GM12878 (cell line): ENCODE data around the gene UBR2. TPM values are rescaled to one million over a fixed set of nuclear protein-coding genes. Genes with fewer than 3 reads are reported as not detected.

ENCODE experiments used
- ATAC-seq: fragments of 200-7000 bp; cut with Tn5 transposase; 3 replicates; pipeline ENCODE4 v1.9.1; 2020; ENCODE audit warnings: mild to moderate bottlenecking, moderate library complexity
- BruUV-seq: library from RNA; stranded (reverse); fragments of 400-500 nt; replicated peaks from 2 replicates; lab custom pipeline; 2021; lab: Mats Ljungman, UMichigan
- CTCF ChIA-PET: fragments of 300-600 bp; sonication (Branson Sonifier 250); formaldehyde crosslinking; extraction: SDS; loops from one replicate; lab custom pipeline; 2021; ENCODE audit warnings: inconsistent platforms; lab: Yijun Ruan, JAX
- POLR2A ChIA-PET: fragments of 350-600 bp; formaldehyde crosslinking; extraction: SDS; loops from one replicate; lab custom pipeline; 2021; ENCODE audit warnings: inconsistent platforms; lab: Charles Lee
- RAD21 ChIA-PET: fragments of 300-600 bp; sonication (Branson Sonifier 250); formaldehyde crosslinking; loops from one replicate; lab custom pipeline; 2023; ENCODE audit warnings: antibody characterized with exemption; ENCODE audit not compliant: unreplicated experiment; lab: Charles Lee
- SMC1A ChIA-PET: fragments of 300-600 bp; sonication (Branson Sonifier 250); formaldehyde crosslinking; loops from one replicate; lab custom pipeline; 2023; ENCODE audit not compliant: unreplicated experiment, uncharacterized antibody; lab: Charles Lee
- DNase-seq: peaks from one replicate; pipeline ENCODE4 v3.0.0-alpha.2; 2011; ENCODE audit warnings: low read depth, low spot score
- FAIRE-seq: peaks from 3 replicates; lab custom pipeline; 2011; peaks lifted over from hg19 to GRCh38; lab: Jason Lieb, UNC
- H2AFZ ChIP-seq: 2 replicates; pipeline ENCODE4 v1.6.0; 2011; ENCODE audit warnings: low read depth, low read length, control low read depth; ENCODE audit not compliant: control insufficient read depth
- H3K27ac ChIP-seq: 2 replicates; pipeline ENCODE4 v1.5.1; 2011; ENCODE audit warnings: control low read depth; ENCODE audit not compliant: control insufficient read depth, insufficient read depth
- H3K27me3 ChIP-seq, 2 experiments: replicated peaks in 1 of 2; 2 replicates each; pipeline versions ENCODE4 v1.6.0 to v1.6.1; 2011; ENCODE audit warnings: low read length in 1 of 2; ENCODE audit not compliant: control insufficient read depth in 2 of 2, insufficient read depth in 2 of 2
- H3K36me3 ChIP-seq, 2 experiments: 2 replicates each; pipeline ENCODE4 v1.5.1; 2011; ENCODE audit warnings: low read length in 1 of 2; ENCODE audit not compliant: control insufficient read depth in 2 of 2, insufficient read depth in 2 of 2
- H3K4me1 ChIP-seq: 2 replicates; pipeline ENCODE4 v1.6.1; 2011; ENCODE audit warnings: mild to moderate bottlenecking, low read length, moderate library complexity, mixed read lengths; ENCODE audit not compliant: control insufficient read depth, insufficient read depth
- H3K4me2 ChIP-seq: 2 replicates; pipeline ENCODE4 v1.6.0; 2011; ENCODE audit warnings: control low read depth; ENCODE audit not compliant: control insufficient read depth, insufficient read depth
- H3K4me3 ChIP-seq: fragments of 200-600 bp; sonication (generic); 2 replicates; pipeline ENCODE4 v1.5.1; 2016
- H3K79me2 ChIP-seq: 2 replicates; pipeline ENCODE4 v1.6.0; 2011; ENCODE audit warnings: low read length; ENCODE audit not compliant: control insufficient read depth, insufficient read depth
- H3K9ac ChIP-seq: 2 replicates; pipeline ENCODE4 v1.8.0; 2011; ENCODE audit warnings: low read length, control low read depth, mixed read lengths; ENCODE audit not compliant: control insufficient read depth, insufficient read depth
- H3K9me3 ChIP-seq: replicated peaks from 3 replicates; pipeline ENCODE4 v1.5.1; 2011; ENCODE audit warnings: mild to moderate bottlenecking, low read length; ENCODE audit not compliant: control insufficient read depth, insufficient read depth
- H4K20me1 ChIP-seq: 2 replicates; pipeline ENCODE4 v1.6.0; 2011; ENCODE audit not compliant: control insufficient read depth, insufficient read depth
- BCL3 ChIP-seq: IDR thresholded peaks from 2 replicates; pipeline ENCODE4 v1.6.1; 2011; ENCODE audit warnings: borderline replicate concordance, low read depth, mild to moderate bottlenecking, moderate library complexity, low read length; ENCODE audit not compliant: insufficient read depth, poor library complexity, severe bottlenecking
- BMI1 ChIP-seq: fragments of 450-650 bp; IDR thresholded peaks from 2 replicates; pipeline ENCODE4 v1.6.1; 2016; ENCODE audit warnings: mild to moderate bottlenecking, moderate library complexity, borderline replicate concordance
- CBX5 ChIP-seq: sonication (generic); IDR thresholded peaks from 2 replicates; pipeline ENCODE4 v1.6.1; 2016; ENCODE audit warnings: low read depth, moderate library complexity, mild to moderate bottlenecking, inconsistent platforms
- CHD4 ChIP-seq: fragments of 200-600 bp; sonication (generic); IDR thresholded peaks from 2 replicates; pipeline ENCODE4 v1.6.1; 2016; ENCODE audit warnings: mild to moderate bottlenecking
- EP300 ChIP-seq, 2 experiments: fragments of 150-350 bp in 1 of 2; IDR thresholded peaks; 2 replicates each; pipeline ENCODE4 v1.6.1; 2011 to 2012; ENCODE audit warnings: low read depth in 2 of 2, low read length in 2 of 2, borderline replicate concordance in 1 of 2, improper control_type of control experiment in 1 of 2, inconsistent platforms in 1 of 2; ENCODE audit not compliant: control insufficient read depth in 1 of 2
- HDAC2 ChIP-seq: fragments of 200-600 bp; sonication (generic); IDR thresholded peaks from 2 replicates; pipeline ENCODE4 v1.6.1; 2017
- IRF3 ChIP-seq: fragments of 450-650 bp; IDR thresholded peaks from 2 replicates; pipeline ENCODE4 v1.6.1; 2014; ENCODE audit warnings: mild to moderate bottlenecking
- JUND ChIP-seq: IDR thresholded peaks from 2 replicates; pipeline ENCODE4 v1.6.1; 2012; ENCODE audit warnings: low read depth, mild to moderate bottlenecking, low read length, improper control_type of control experiment, moderate library complexity
- KDM1A ChIP-seq: fragments of 200-600 bp; sonication (generic); IDR thresholded peaks from 2 replicates; pipeline ENCODE4 v1.6.1; 2016; ENCODE audit warnings: borderline replicate concordance
- MYC ChIP-seq: IDR thresholded peaks from 2 replicates; pipeline ENCODE4 v1.6.1; 2011; ENCODE audit warnings: mild to moderate bottlenecking, low read length, moderate library complexity, inconsistent platforms; ENCODE audit not compliant: insufficient read depth, insufficient replicate concordance, insufficient read length, severe bottlenecking
- PKNOX1 ChIP-seq: fragments of 450-650 bp; IDR thresholded peaks from 2 replicates; pipeline ENCODE4 v1.6.1; 2016; ENCODE audit warnings: mild to moderate bottlenecking
- POLR2AphosphoS5 ChIP-seq: IDR thresholded peaks from 2 replicates; pipeline ENCODE4 v1.6.1; 2011; ENCODE audit warnings: mild to moderate bottlenecking, low read length, inconsistent platforms
- RFX5 ChIP-seq: IDR thresholded peaks from 2 replicates; pipeline ENCODE4 v1.6.1; 2011; ENCODE audit warnings: low read depth, low read length, improper control_type of control experiment
- SKIL ChIP-seq: fragments of 450-650 bp; IDR thresholded peaks from 2 replicates; pipeline ENCODE4 v1.6.1; 2017; ENCODE audit warnings: mild to moderate bottlenecking, low read depth, inconsistent platforms; ENCODE audit not compliant: poor library complexity, severe bottlenecking
- SMC3 ChIP-seq: IDR thresholded peaks from 2 replicates; pipeline ENCODE4 v1.6.1; 2011; ENCODE audit warnings: low read length, improper control_type of control experiment, borderline replicate concordance
- STAT1 ChIP-seq: fragments of 450-650 bp; conservative IDR thresholded peaks from 2 replicates; pipeline ENCODE4 v1.6.1; 2014; ENCODE audit warnings: antibody characterized with exemption, mild to moderate bottlenecking
- TARDBP ChIP-seq: IDR thresholded peaks from 2 replicates; pipeline ENCODE4 v1.6.1; 2016; ENCODE audit warnings: borderline replicate concordance
- ZSCAN29 ChIP-seq: fragments of 450-650 bp; IDR thresholded peaks from 2 replicates; pipeline ENCODE4 v1.6.1; 2017; ENCODE audit warnings: mild to moderate bottlenecking, moderate library complexity
- WGBS: methylation state at CpG from one replicate; pipeline ENCODE4 v1.1.6; 2016; ENCODE audit warnings: low lambda C conversion rate; ENCODE audit not compliant: insufficient replicate concordance, insufficient coverage; ENCODE audit errors: missing lambda C conversion rate; 5-methylcytosine and 5-hydroxymethylcytosine counted together
- in situ Hi-C: fragments of 300-500 bp; cut with MboI; formaldehyde crosslinking; loops from 9 replicates; pipeline ENCODE4 v1.14.3; 2018; ENCODE audit warnings: mixed read lengths
- intact Hi-C: fragments of 100-400 bp; cut with micrococcal nuclease; formaldehyde crosslinking; loops from one replicate; pipeline ENCODE4 v1.14.2; 2022; ENCODE audit not compliant: unreplicated experiment
- polyA plus RNA-seq, 11 experiments: library from polyadenylated mRNA; depleted of rRNA in 4 of 11; unstranded in 6 of 11; stranded (reverse) in 5 of 11; fragments of >200 nt; fragmentation: Nextera tagmentation in 4 of 11; fragmentation: Illumina TruSeq in 1 of 11; extraction: Ambion mirVana in 4 of 11; extraction: Trizol in 1 of 11; gene quantifications; 1 replicate in 1 of 11; 2 replicates in 10 of 11; pipeline versions ENCODE4 v1.2.1 to v1.2.3, GENCODE V29; 2011 to 2016; ENCODE audit warnings: inconsistent platforms in 2 of 11, missing spikeins in 2 of 11, low read depth in 1 of 11
- total RNA-seq, 4 experiments: library from RNA; depleted of rRNA in 3 of 4; stranded (reverse); fragments of >200 nt in 3 of 4; fragmentation: Illumina TruSeq in 1 of 4; extraction: Trizol in 1 of 4; gene quantifications; 2 replicates each; pipeline versions ENCODE4 v1.2.1 to v1.2.3, GENCODE V29; 2013 to 2021

UBR2 gene
- total and polyA plus RNA-seq, 10 of the 15 experiments (the other 5 are each of a cell fraction or from before 2014, with no cell fraction given) = 2.3 to 18.4 (median 9.6) TPM

GRCh38 chr6:42664718-42665117, 100.9 kb downstream of the UBR2 start:
- Histone ChIP-seq H3K4me2 (no peak overlapping the region), H3K79me2 (no peaks in the 10 kb centered on the region), H2AFZ (no peak overlapping the region), H3K4me3 (no peak overlapping the region), H3K27me3 (no peaks in the 10 kb centered on the region), H3K4me1 (no peaks in the 10 kb centered on the region), H3K27ac (no peak overlapping the region), H3K9ac (no peak overlapping the region), H4K20me1 (no peaks in the 10 kb centered on the region), H3K9me3 (no peaks in the 10 kb centered on the region), H3K36me3 (peaks cover 2 to 22% of the 10 kb centered on the region in 2 experiments)
- DNase-seq (no peak), FAIRE-seq (peak; percentile 13), ATAC-seq (no peak)
- in situ Hi-C loops (loop anchor here (5.0 kb wide), 1 partner anchor 213 kb away; the partner anchor contains the start of gene RPL7L1), intact Hi-C loops (no loop called here)
- TF ChIP-seq MYC (no peak), STAT1 (no peak), TARDBP (no peak), SKIL (no peak), BCL3 (no peak), KDM1A (no peak), ZSCAN29 (no peak), BMI1 (no peak), JUND (no peak), HDAC2 (no peak), POLR2AphosphoS5 (no peak), EP300 (IDR thresholded peaks at IDR 0.05; ENCODE audit: borderline replicate concordance in 1 of 2, control insufficient read depth in 1 of 2, low read depth in 2 of 2, low read length in 2 of 2) (no peak), SMC3 (no peak), CHD4 (no peak), IRF3 (no peak), PKNOX1 (no peak), RFX5 (no peak), CBX5 (no peak)
- BruUV-seq = no TSS peak
- WGBS = 98% methylated on average over 2 of the region's 2 CpGs
- RAD21 ChIA-PET = interaction anchor here (0.9 to 3.4 kb wide), 2 partner anchors 15 to 214 kb away, joined by 3 to 26 read pairs; partner anchors contain the start of gene RPL7L1
- SMC1A ChIA-PET = interaction anchor here (0.6 to 5.4 kb wide), 8 partner anchors 8 to 340 kb away, joined by 3 to 59 read pairs (median 5); partner anchors contain the start of gene RPL7L1
- CTCF ChIA-PET = interaction anchor here (0.9 to 9.2 kb wide), 10 partner anchors 15 to 345 kb away, joined by 3 to 99 read pairs (median 4); partner anchors contain the start of gene RPL7L1
- POLR2A ChIA-PET = no interaction called here
